Neuronal stem cell (in vitro differentiated cells): ENCODE measurements around the gene CASP8.
"Not testable (repeated sequence)": the region's sequence is repeated elsewhere in the genome, so short reads cannot be mapped to it uniquely, and the experiment has no call there.

Experiments used
- DNase-seq: peaks from one replicate; pipeline ENCODE4 v3.0.0-alpha.2; 2013; ENCODE audit warnings: low spot score
- H2AFZ ChIP-seq: one replicate; pipeline ENCODE4 v1.6.1; 2013; ENCODE audit warnings: mild to moderate bottlenecking, low read length, inconsistent platforms
- H2AK5ac ChIP-seq: 2 replicates; pipeline ENCODE4 v1.6.1; 2013; ENCODE audit warnings: low read depth, mild to moderate bottlenecking, inconsistent platforms, low read length, moderate library complexity, mixed read lengths
- H2BK120ac ChIP-seq: 2 replicates; pipeline ENCODE4 v1.6.1; 2013; ENCODE audit warnings: low read depth, mild to moderate bottlenecking, inconsistent platforms, low read length, moderate library complexity, mixed read lengths
- H2BK12ac ChIP-seq: one replicate; pipeline ENCODE4 v1.6.1; 2013; ENCODE audit warnings: low read length, inconsistent platforms
- H2BK15ac ChIP-seq: 2 replicates; pipeline ENCODE4 v1.6.1; 2013; ENCODE audit warnings: mild to moderate bottlenecking, low read length, inconsistent platforms, mixed read lengths
- H2BK5ac ChIP-seq: one replicate; pipeline ENCODE4 v1.6.1; 2013; ENCODE audit warnings: inconsistent platforms, mild to moderate bottlenecking, low read length, moderate library complexity
- H3K14ac ChIP-seq: one replicate; pipeline ENCODE4 v1.6.1; 2013; ENCODE audit warnings: low read length, inconsistent platforms
- H3K18ac ChIP-seq: 2 replicates; pipeline ENCODE4 v1.6.1; 2013; ENCODE audit warnings: low read length, inconsistent platforms
- H3K23ac ChIP-seq: 2 replicates; pipeline ENCODE4 v1.6.1; 2013; ENCODE audit warnings: low read depth, mild to moderate bottlenecking, mixed read lengths, low read length, inconsistent platforms; ENCODE audit not compliant: poor library complexity
- H3K27ac ChIP-seq: replicated peaks from 3 replicates; pipeline ENCODE4 v1.5.1; 2013; ENCODE audit warnings: low read length, inconsistent platforms
- H3K27me3 ChIP-seq, 3 experiments: 2 replicates each; pipeline ENCODE4 v1.6.1; 2013; ENCODE audit warnings: low read length in 3 of 3, mild to moderate bottlenecking in 2 of 3, inconsistent platforms in 1 of 3, low read depth in 1 of 3, mixed read lengths in 1 of 3, moderate library complexity in 1 of 3; ENCODE audit not compliant: control insufficient read depth in 3 of 3, insufficient read depth in 3 of 3
- H3K36me3 ChIP-seq, 2 donors: replicated peaks in 1 of 2; 2 replicates each; pipeline ENCODE4 v1.6.1; 2013; ENCODE audit warnings: low read length in 2 of 2; ENCODE audit not compliant: control insufficient read depth in 2 of 2, insufficient read depth in 2 of 2
- H3K4ac ChIP-seq: 2 replicates; pipeline ENCODE4 v1.6.1; 2013; ENCODE audit warnings: inconsistent platforms, mild to moderate bottlenecking, low read length, moderate library complexity
- H3K4me1 ChIP-seq, 2 donors: 1 replicate in 1 of 2; 2 replicates in 1 of 2; pipeline ENCODE4 v1.6.1; 2013; ENCODE audit warnings: low read length in 2 of 2, low read depth in 1 of 2; ENCODE audit not compliant: control insufficient read depth in 2 of 2, insufficient read depth in 1 of 2
- H3K4me2 ChIP-seq: one replicate; pipeline ENCODE4 v1.6.1; 2013; ENCODE audit warnings: mild to moderate bottlenecking, low read length, inconsistent platforms; ENCODE audit not compliant: insufficient read depth, poor library complexity, severe bottlenecking
- H3K4me3 ChIP-seq, 2 donors: 2 replicates each; pipeline ENCODE4 v1.5.1; 2013; ENCODE audit warnings: low read length in 2 of 2, mild to moderate bottlenecking in 2 of 2, inconsistent platforms in 1 of 2, moderate library complexity in 1 of 2
- H3K79me1 ChIP-seq: one replicate; pipeline ENCODE4 v1.6.1; 2013; ENCODE audit warnings: low read depth, mild to moderate bottlenecking, inconsistent platforms, low read length, moderate library complexity
- H3K9ac ChIP-seq: one replicate; pipeline ENCODE4 v1.6.1; 2013; ENCODE audit warnings: mild to moderate bottlenecking, low read depth, low read length, inconsistent platforms; ENCODE audit not compliant: poor library complexity
- H3K9me3 ChIP-seq, 2 donors: replicated peaks in 1 of 2; 2 replicates each; pipeline versions ENCODE3 to v1.6.1; 2013; ENCODE audit warnings: low read length in 2 of 2, mild to moderate bottlenecking in 2 of 2, inconsistent platforms in 1 of 2, low read depth in 1 of 2, mixed read lengths in 1 of 2, moderate library complexity in 1 of 2; ENCODE audit not compliant: control insufficient read depth in 2 of 2, insufficient read depth in 1 of 2
- H4K8ac ChIP-seq: one replicate; pipeline ENCODE4 v1.6.1; 2013; ENCODE audit warnings: low read depth, mild to moderate bottlenecking, inconsistent platforms, low read length, moderate library complexity
- H4K91ac ChIP-seq: one replicate; pipeline ENCODE4 v1.6.1; 2013; ENCODE audit warnings: low read length, low read depth, mild to moderate bottlenecking, inconsistent platforms; ENCODE audit not compliant: poor library complexity
- WGBS, 2 donors: extraction: QIAGEN DNeasy Blood & Tissue Kit; methylation state at CpG; one replicate each; pipeline ENCODE4 v1.1.7; 2013; ENCODE audit warnings: missing lambda C conversion rate in 2 of 2, mixed read lengths in 1 of 2; ENCODE audit not compliant: insufficient read length in 2 of 2, insufficient replicate concordance in 1 of 2; ENCODE audit errors: extremely low coverage in 2 of 2; 5-methylcytosine and 5-hydroxymethylcytosine counted together

CASP8 gene

DNA sequence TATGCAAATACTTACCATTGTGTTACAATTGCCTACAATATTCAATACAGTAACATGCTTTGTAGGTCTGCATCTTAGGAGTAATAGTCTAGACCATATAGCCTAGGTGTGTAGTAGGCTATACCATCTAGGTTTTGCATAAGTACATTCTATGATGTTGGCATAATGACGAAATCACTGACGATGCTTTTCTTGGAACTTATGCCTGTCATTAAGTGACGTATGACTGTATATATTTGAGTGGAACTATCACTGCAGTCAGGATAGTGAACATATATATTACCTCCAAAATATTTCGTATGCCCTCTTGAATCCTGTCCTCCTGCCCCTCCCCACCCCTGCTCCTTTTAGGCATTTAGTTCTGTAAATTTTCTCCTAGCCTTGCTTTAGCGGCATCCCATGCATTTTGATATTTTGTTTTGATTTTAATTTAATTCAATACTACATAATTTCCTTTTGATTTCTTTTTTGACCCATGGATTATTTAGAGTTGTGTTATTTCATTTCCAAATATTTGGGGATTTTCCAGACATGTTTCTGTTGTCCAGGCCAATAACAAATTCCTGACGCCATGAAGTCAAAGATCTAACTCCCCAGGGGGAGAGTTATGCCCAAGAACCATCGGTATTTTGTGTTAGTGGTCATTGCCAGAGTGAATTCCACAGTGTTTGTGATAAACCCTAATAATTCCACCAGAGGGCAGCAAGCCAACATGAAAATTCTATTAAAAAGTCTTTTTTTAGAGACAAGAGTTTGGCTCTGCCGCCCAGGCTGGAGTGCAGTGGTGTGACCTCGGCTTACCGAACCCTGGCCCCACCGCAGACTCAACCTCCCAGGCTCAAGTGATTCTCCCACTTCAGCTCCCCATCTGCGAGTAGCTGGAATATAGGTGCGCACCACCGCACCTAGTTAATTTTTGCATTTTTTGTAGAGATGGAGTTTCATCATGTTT, 24.2 kb upstream of the CASP8 start:
- H3K14ac ChIP-seq = no peak overlapping the region
- no peaks in the 10 kb centered on the region for H3K4me1 ChIP-seq
- no peak overlapping the region for H4K91ac ChIP-seq
- H3K9me3 ChIP-seq = peaks cover 2 to 3% of the 10 kb centered on the region in 2 donors
- H2BK12ac ChIP-seq = no peak overlapping the region
- H3K9ac ChIP-seq = no peak overlapping the region
- no peak overlapping the region for H3K4me3 ChIP-seq
- no peaks in the 10 kb centered on the region for H3K27me3 ChIP-seq
- H3K18ac ChIP-seq = no peak overlapping the region
- H2AK5ac ChIP-seq = no peak overlapping the region
- H3K23ac ChIP-seq = no peak overlapping the region
- DNase-seq = peak; percentile 43
- no peaks in the 10 kb centered on the region for H3K79me1 ChIP-seq
- no peaks in the 10 kb centered on the region for H3K36me3 ChIP-seq
- no peak overlapping the region for H2BK5ac ChIP-seq
- no peak overlapping the region for H3K27ac ChIP-seq
- whole genome bisulfite sequencing, 2 donors = no CpG with 5 or more reads among the region's 14 CpGs
- H2AFZ ChIP-seq = peak overlapping the region; percentile 88
- no peak overlapping the region for H4K8ac ChIP-seq
- H3K4me2 ChIP-seq = no peak overlapping the region
- no peak overlapping the region for H2BK120ac ChIP-seq
- H3K4ac ChIP-seq = no peak overlapping the region
- H2BK15ac ChIP-seq = no peak overlapping the region

GRCh38 chr2:201237486-201238123, 22.7 kb upstream of the CASP8 start:
- no peak overlapping the region for H3K23ac ChIP-seq
- H2BK12ac ChIP-seq = no peak overlapping the region
- H3K27ac ChIP-seq = no peak overlapping the region
- no peak overlapping the region for H3K18ac ChIP-seq
- H2BK5ac ChIP-seq = no peak overlapping the region
- no peak overlapping the region for H3K9ac ChIP-seq
- H3K9me3 ChIP-seq = peaks cover 0 to 3% of the 10 kb centered on the region in 2 donors
- no peak overlapping the region for H2BK15ac ChIP-seq
- H3K14ac ChIP-seq = no peak overlapping the region
- no peak overlapping the region for H3K4ac ChIP-seq
- no peaks in the 10 kb centered on the region for H3K27me3 ChIP-seq
- no peaks in the 10 kb centered on the region for H3K4me1 ChIP-seq
- H2AK5ac ChIP-seq = no peak overlapping the region
- no peak overlapping the region for H4K91ac ChIP-seq
- no peak overlapping the region for H3K4me3 ChIP-seq
- no peak overlapping the region for H3K4me2 ChIP-seq
- no peaks in the 10 kb centered on the region for H3K79me1 ChIP-seq
- H2AFZ ChIP-seq = no peak overlapping the region
- no peak for DNase-seq
- no CpG with 5 or more reads among the region's 7 CpGs for WGBS, 2 donors
- H4K8ac ChIP-seq = no peak overlapping the region
- no peak overlapping the region for H2BK120ac ChIP-seq
- H3K36me3 ChIP-seq = no peaks in the 10 kb centered on the region

- H2BK12ac ChIP-seq, H4K91ac ChIP-seq, H2BK5ac ChIP-seq, H3K27ac ChIP-seq, H2BK120ac ChIP-seq, H3K4me3 ChIP-seq, H3K27me3 ChIP-seq, DNase-seq, H3K23ac ChIP-seq, H3K4me1 ChIP-seq, H3K4me2 ChIP-seq, H3K14ac ChIP-seq, H2BK15ac ChIP-seq, H3K79me1 ChIP-seq, H2AFZ ChIP-seq, H3K18ac ChIP-seq, H4K8ac ChIP-seq, H2AK5ac ChIP-seq, H3K9ac ChIP-seq, H3K9me3 ChIP-seq, H3K4ac ChIP-seq, H3K36me3 ChIP-seq: not testable (repeated sequence)
- WGBS, 2 donors = no CpG with 5 or more reads among the region's 21 CpGs
Observed at GRCh38 chr2:201239167-201239935, 21.0 kb upstream of the CASP8 start.
